Fibroblast of lung (primary cell): ENCODE measurements around the gene COL4A3.

Experiments used
- CTCF ChIP-seq, 2 donors: IDR thresholded peaks in 1 of 2; conservative IDR thresholded peaks in 1 of 2; 1 replicate in 1 of 2; 2 replicates in 1 of 2; pipeline ENCODE4 v1.5.1; 2011 to 2012; ENCODE audit warnings: low read length in 2 of 2, control low read depth in 1 of 2, inconsistent platforms in 1 of 2, low read depth in 1 of 2, mild to moderate bottlenecking in 1 of 2
- EZH2 ChIP-seq: IDR thresholded peaks from 2 replicates; pipeline ENCODE4 v1.5.1; 2012; ENCODE audit warnings: low read length, control low read depth, mild to moderate bottlenecking; ENCODE audit errors: missing control alignments

DNA sequence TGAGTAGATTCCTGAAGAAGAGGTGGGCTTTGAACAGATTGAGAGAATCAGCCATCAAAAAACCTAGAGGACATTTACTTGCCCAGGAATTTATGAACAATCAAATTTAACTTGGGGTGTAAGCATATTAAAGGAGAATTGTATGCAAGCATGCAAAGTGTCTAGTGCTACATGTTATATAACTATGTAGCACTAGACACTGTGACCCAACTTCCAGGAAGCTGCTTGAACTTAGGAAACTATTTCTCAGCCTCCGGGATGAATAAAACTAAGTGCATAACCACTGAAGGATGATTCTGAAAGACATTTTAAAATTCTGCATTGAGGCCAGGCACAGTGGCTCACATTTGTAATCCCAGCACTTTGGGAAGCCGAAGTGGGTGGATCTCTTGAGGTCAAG, 173.0 kb downstream of the COL4A3 start:
- TF ChIP-seq CTCF (conservative IDR thresholded peaks at IDR 0.05 in 1 of 2, IDR thresholded peaks at IDR 0.05 in 1 of 2; ENCODE audit: low read depth in 1 of 2, low read length in 2 of 2) (no peak), EZH2 (no peak)
